Mesendoderm (in vitro differentiated cells): ENCODE data around the gene PAK5.

Experiments used
- DNase-seq: peaks from one replicate; pipeline ENCODE4 v3.0.0; 2013
- H2AK5ac ChIP-seq: 2 replicates; pipeline ENCODE4 v1.6.1; 2013; ENCODE audit warnings: low read length, inconsistent platforms
- H2BK120ac ChIP-seq: 2 replicates; pipeline ENCODE4 v1.6.1; 2013; ENCODE audit warnings: low read depth, mild to moderate bottlenecking, low read length, moderate library complexity, mixed read lengths
- H2BK15ac ChIP-seq: replicated peaks from 2 replicates; pipeline ENCODE4 v1.6.1; 2013; ENCODE audit warnings: low read depth, mild to moderate bottlenecking, moderate library complexity
- H2BK5ac ChIP-seq: 2 replicates; pipeline ENCODE4 v1.6.1; 2013; ENCODE audit warnings: low read length, inconsistent platforms
- H3K18ac ChIP-seq: 2 replicates; pipeline ENCODE4 v1.6.1; 2013; ENCODE audit warnings: mild to moderate bottlenecking, low read length, mixed read lengths
- H3K23ac ChIP-seq: one replicate; pipeline ENCODE4 v1.6.1; 2013; ENCODE audit warnings: low read length
- H3K27ac ChIP-seq: 2 replicates; pipeline ENCODE4 v1.5.1; 2013; ENCODE audit warnings: low read depth, mild to moderate bottlenecking, inconsistent platforms, low read length, moderate library complexity
- H3K27me3 ChIP-seq: 2 replicates; pipeline ENCODE4 v1.6.1; 2013; ENCODE audit warnings: low read length, control low read depth, mild to moderate bottlenecking, inconsistent platforms; ENCODE audit not compliant: insufficient read depth, poor library complexity
- H3K36me3 ChIP-seq: 2 replicates; pipeline ENCODE4 v1.6.1; 2013; ENCODE audit warnings: low read length, inconsistent platforms; ENCODE audit not compliant: control insufficient read depth, insufficient read depth
- H3K4ac ChIP-seq: one replicate; pipeline ENCODE4 v1.6.1; 2013; ENCODE audit warnings: low read depth, mild to moderate bottlenecking, low read length, moderate library complexity
- H3K4me1 ChIP-seq: 2 replicates; pipeline ENCODE4 v1.6.1; 2013; ENCODE audit warnings: low read depth, low read length, inconsistent platforms; ENCODE audit not compliant: control insufficient read depth
- H3K4me2 ChIP-seq: 2 replicates; pipeline ENCODE4 v1.6.1; 2013; ENCODE audit warnings: low read length
- H3K4me3 ChIP-seq: 2 replicates; pipeline ENCODE4 v1.5.1; 2013; ENCODE audit warnings: mild to moderate bottlenecking, low read length
- H3K56ac ChIP-seq: one replicate; pipeline ENCODE4 v1.6.1; 2013; ENCODE audit warnings: low read length
- H3K79me1 ChIP-seq: 2 replicates; pipeline ENCODE4 v1.6.1; 2013; ENCODE audit warnings: low read length, inconsistent platforms
- H3K79me2 ChIP-seq: 2 replicates; pipeline ENCODE4 v1.6.1; 2013; ENCODE audit warnings: mild to moderate bottlenecking, low read length; ENCODE audit not compliant: control insufficient read depth, insufficient read depth
- H3K9ac ChIP-seq: 2 replicates; pipeline ENCODE4 v1.6.1; 2013; ENCODE audit warnings: low read length, inconsistent platforms
- H4K5ac ChIP-seq: one replicate; pipeline ENCODE4 v1.6.1; 2013; ENCODE audit warnings: low read length
- H4K8ac ChIP-seq: one replicate; pipeline ENCODE4 v1.6.1; 2013; ENCODE audit warnings: low read depth, mild to moderate bottlenecking, control low read depth, low read length, moderate library complexity
- WGBS: extraction: QIAGEN DNeasy Blood & Tissue Kit; methylation state at CpG from one replicate; pipeline ENCODE4 v1.1.7; 2013; ENCODE audit warnings: low lambda C conversion rate, missing lambda C conversion rate; ENCODE audit not compliant: insufficient coverage; ENCODE audit errors: extremely low coverage; 5-methylcytosine and 5-hydroxymethylcytosine counted together

The PAK5 gene

GRCh38 chr20:9583151-9583550, 255.7 kb downstream of the PAK5 start:
- H3K4me2 ChIP-seq: no peak overlapping the region
- no peak overlapping the region for H3K23ac ChIP-seq
- no peaks in the 10 kb centered on the region for H3K36me3 ChIP-seq
- no peak overlapping the region for H3K4me3 ChIP-seq
- H3K4me1 ChIP-seq: no peaks in the 10 kb centered on the region
- no peaks in the 10 kb centered on the region for H3K79me2 ChIP-seq
- H2AK5ac ChIP-seq: no peak overlapping the region
- H2BK15ac ChIP-seq: no peak overlapping the region
- no peak overlapping the region for H2BK120ac ChIP-seq
- H3K4ac ChIP-seq: no peak overlapping the region
- no peak overlapping the region for H3K9ac ChIP-seq
- no peak overlapping the region for H2BK5ac ChIP-seq
- H3K56ac ChIP-seq: no peak overlapping the region
- no peak overlapping the region for H3K18ac ChIP-seq
- H4K5ac ChIP-seq: no peak overlapping the region
- H3K79me1 ChIP-seq: no peaks in the 10 kb centered on the region
- no peaks in the 10 kb centered on the region for H3K27me3 ChIP-seq
- H4K8ac ChIP-seq: no peak overlapping the region
- DNase-seq: no peak
- H3K27ac ChIP-seq: no peak overlapping the region

- no peak overlapping the region for H3K4me3 ChIP-seq
These were observed 256.7 kb downstream of the PAK5 start for GRCh38 chr20:9582137-9582536.

GRCh38 chr20:9581509-9581908, 257.4 kb downstream of the PAK5 start:
- H3K36me3 ChIP-seq: no peaks in the 10 kb centered on the region
- H3K4me3 ChIP-seq: no peak overlapping the region
- H3K9ac ChIP-seq: no peak overlapping the region
- no peak overlapping the region for H4K8ac ChIP-seq
- H3K27ac ChIP-seq: no peak overlapping the region
- no peaks in the 10 kb centered on the region for H3K4me1 ChIP-seq
- no peak overlapping the region for H2BK5ac ChIP-seq
- no peak overlapping the region for H3K18ac ChIP-seq
- H3K4ac ChIP-seq: no peak overlapping the region
- WGBS: no CpG with 5 or more reads among the region's 4 CpGs
- H4K5ac ChIP-seq: no peak overlapping the region
- no peak overlapping the region for H2BK120ac ChIP-seq
- no peaks in the 10 kb centered on the region for H3K79me1 ChIP-seq
- no peak overlapping the region for H2AK5ac ChIP-seq
- H3K56ac ChIP-seq: no peak overlapping the region
- H3K4me2 ChIP-seq: no peak overlapping the region
- no peaks in the 10 kb centered on the region for H3K79me2 ChIP-seq
- no peak overlapping the region for H2BK15ac ChIP-seq
- H3K27me3 ChIP-seq: no peaks in the 10 kb centered on the region
- no peak overlapping the region for H3K23ac ChIP-seq
- no peak for DNase-seq

More at GRCh38 chr20:9582137-9582536, 256.7 kb downstream of the PAK5 start:
- H3K56ac ChIP-seq: no peak overlapping the region
- no peak for DNase-seq
- no peak overlapping the region for H2BK15ac ChIP-seq
- WGBS: no CpG with 5 or more reads among the region's 5 CpGs
- no peak overlapping the region for H2AK5ac ChIP-seq
- no peaks in the 10 kb centered on the region for H3K79me1 ChIP-seq
- no peak overlapping the region for H3K23ac ChIP-seq
- no peaks in the 10 kb centered on the region for H3K27me3 ChIP-seq
- no peak overlapping the region for H3K4ac ChIP-seq
- no peaks in the 10 kb centered on the region for H3K36me3 ChIP-seq
- H3K4me2 ChIP-seq: no peak overlapping the region
- H3K9ac ChIP-seq: no peak overlapping the region
- no peak overlapping the region for H4K5ac ChIP-seq
- no peak overlapping the region for H2BK120ac ChIP-seq
- H3K27ac ChIP-seq: no peak overlapping the region
- no peaks in the 10 kb centered on the region for H3K79me2 ChIP-seq
- no peak overlapping the region for H3K18ac ChIP-seq
- H2BK5ac ChIP-seq: no peak overlapping the region
- H3K4me1 ChIP-seq: no peaks in the 10 kb centered on the region
- H4K8ac ChIP-seq: no peak overlapping the region

- H3K4ac ChIP-seq: no peak overlapping the region
These were observed 260.3 kb downstream of the PAK5 start for GRCh38 chr20:9578594-9578993.

GRCh38 chr20:9577397-9577796, 261.5 kb downstream of the PAK5 start:
- no peak for DNase-seq
- Histone ChIP-seq H3K79me1 (no peaks in the 10 kb centered on the region), H3K4ac (no peak overlapping the region), H3K56ac (no peak overlapping the region), H3K18ac (no peak overlapping the region), H3K9ac (no peak overlapping the region), H4K8ac (no peak overlapping the region), H3K27me3 (no peaks in the 10 kb centered on the region), H3K4me1 (peaks cover 4% of the 10 kb centered on the region), H3K36me3 (no peaks in the 10 kb centered on the region), H3K27ac (no peak overlapping the region), H2BK120ac (no peak overlapping the region), H3K4me3 (no peak overlapping the region), H3K79me2 (no peaks in the 10 kb centered on the region), H2BK5ac (no peak overlapping the region), H4K5ac (no peak overlapping the region), H3K23ac (no peak overlapping the region), H2AK5ac (no peak overlapping the region), H2BK15ac (no peak overlapping the region), H3K4me2 (no peak overlapping the region)
- WGBS: no CpG with 5 or more reads among the region's 7 CpGs

More at GRCh38 chr20:9578594-9578993, 260.3 kb downstream of the PAK5 start:
- no peak overlapping the region for H2BK5ac ChIP-seq
- H3K36me3 ChIP-seq: no peaks in the 10 kb centered on the region
- H3K4me1 ChIP-seq: peaks cover under 1% of the 10 kb centered on the region
- no peak overlapping the region for H2AK5ac ChIP-seq
- H3K18ac ChIP-seq: no peak overlapping the region
- WGBS: no CpG with 5 or more reads among the region's 2 CpGs
- no peak overlapping the region for H2BK15ac ChIP-seq
- no peak overlapping the region for H3K4me2 ChIP-seq
- no peak overlapping the region for H4K5ac ChIP-seq
- no peaks in the 10 kb centered on the region for H3K79me2 ChIP-seq
- H3K4me3 ChIP-seq: no peak overlapping the region
- no peaks in the 10 kb centered on the region for H3K27me3 ChIP-seq
- H3K23ac ChIP-seq: no peak overlapping the region
- no peaks in the 10 kb centered on the region for H3K79me1 ChIP-seq
- H4K8ac ChIP-seq: no peak overlapping the region
- no peak overlapping the region for H3K27ac ChIP-seq
- no peak overlapping the region for H3K56ac ChIP-seq
- no peak overlapping the region for H2BK120ac ChIP-seq
- no peak overlapping the region for H3K9ac ChIP-seq
- DNase-seq: no peak

- Histone ChIP-seq H3K4me1 (peaks cover 4% of the 10 kb centered on the region), H3K4me2 (no peak overlapping the region), H3K79me1 (no peaks in the 10 kb centered on the region), H3K56ac (no peak overlapping the region), H3K23ac (no peak overlapping the region), H2BK15ac (no peak overlapping the region), H2AK5ac (no peak overlapping the region), H3K9ac (no peak overlapping the region), H3K4ac (no peak overlapping the region), H3K27me3 (no peaks in the 10 kb centered on the region), H3K18ac (no peak overlapping the region), H3K4me3 (no peak overlapping the region), H4K5ac (no peak overlapping the region), H3K36me3 (no peaks in the 10 kb centered on the region), H3K79me2 (no peaks in the 10 kb centered on the region), H3K27ac (no peak overlapping the region), H2BK5ac (no peak overlapping the region), H4K8ac (no peak overlapping the region), H2BK120ac (no peak overlapping the region)
- DNase-seq: no peak
- WGBS: no CpG with 5 or more reads among the region's 4 CpGs
These were observed 262.2 kb downstream of the PAK5 start for GRCh38 chr20:9576695-9577094.
